Adrenal gland (tissue), 12 donors: ENCODE measurements around the gene WDCP. TPM values are rescaled to one million over a fixed set of nuclear protein-coding genes. Genes with fewer than 3 reads are reported as not detected.
A peak's percentile ranks its signal among the peaks of the same experiment; 100 is the strongest.
"Not testable (repeated sequence)": the region's sequence is repeated elsewhere in the genome, so short reads cannot be mapped to it uniquely, and the experiment has no call there.

ENCODE experiments used
- DNase-seq, 7 donors: peaks; one replicate each; pipeline ENCODE4 v3.0.0-alpha.2; 2019 to 2020
- H3K27ac ChIP-seq, 5 donors: fragments of 200-600 bp; sonication (generic) in 4 of 5; 1 replicate in 3 of 5; 2 replicates in 2 of 5; pipeline versions ENCODE4 v1.5.1 to v1.8.0; 2016 to 2020; ENCODE audit warnings: mild to moderate bottlenecking in 1 of 5
- H3K27me3 ChIP-seq: fragments of 200-600 bp; 2 replicates; pipeline ENCODE4 v1.8.0; 2021
- H3K36me3 ChIP-seq, 2 donors: fragments of 200-600 bp; replicated peaks in 1 of 2; 1 replicate in 1 of 2; 2 replicates in 1 of 2; pipeline versions ENCODE4 v1.5.1 to v1.8.0; 2018 to 2022
- H3K4me1 ChIP-seq, 2 donors: fragments of 200-600 bp; replicated peaks in 1 of 2; 1 replicate in 1 of 2; 2 replicates in 1 of 2; pipeline versions ENCODE4 v1.5.1 to v1.8.0; 2018 to 2021
- H3K4me3 ChIP-seq, 4 donors: fragments of 200-600 bp; sonication (generic) in 3 of 4; one replicate each; pipeline ENCODE4 v1.5.1; 2016 to 2018
- H3K9me3 ChIP-seq, 3 donors: fragments of 200-600 bp; sonication (generic) in 1 of 3; replicated peaks in 1 of 3; 1 replicate in 2 of 3; 2 replicates in 1 of 3; pipeline versions ENCODE4 v1.5.1 to v1.8.0; 2016 to 2021
- POLR2A ChIP-seq, 2 donors: fragments of 450-650 bp; IDR thresholded peaks; one replicate each; pipeline ENCODE4 v1.6.1; 2017; ENCODE audit warnings: antibody characterized with exemption in 2 of 2, mild to moderate bottlenecking in 2 of 2, moderate library complexity in 1 of 2
- WGBS, 4 donors: extraction: QIAGEN DNeasy Blood & Tissue Kit in 2 of 4; methylation state at CpG; one replicate each; pipeline versions ENCODE4 v1.1.5 to v1.1.7; 2013 to 2017; 5-methylcytosine and 5-hydroxymethylcytosine counted together
- intact Hi-C, 2 donors: fragments of 100-400 bp; cut with DNase I; formaldehyde crosslinking; loops; one replicate each; pipeline versions ENCODE4 v1.14.1 to v1.15.0; 2022 to 2023
- polyA plus RNA-seq, 3 donors: library from polyadenylated mRNA; stranded (reverse); fragments of 200-250 nt in 2 of 3; fragments of 350-450 nt in 1 of 3; fragmentation: Illumina TruSeq in 1 of 3; extraction: RNeasy Lipid Tissue Mini Kit (QIAGEN cat#74804) in 1 of 3; gene quantifications; one replicate each; pipeline ENCODE4 v1.2.3, GENCODE V29; 2013 to 2014
- total RNA-seq, 9 donors: library from RNA; depleted of rRNA in 4 of 9; stranded (reverse); fragments of >200 nt in 4 of 9; fragments of 120-200 nt in 1 of 9; fragmentation: NEBNext Ultra II Directional in 1 of 9; extraction: Animal tissue kit (Norgen Biotek cat#: 25700) in 1 of 9; gene quantifications; one replicate each; pipeline versions ENCODE4 v1.1.0 to v1.2.4, GENCODE V29; 2013 to 2023
- TF ChIP-seq, protein P1 (sequence below), 6 experiments: fragments of 450-650 bp in 4 of 6; fragments of 200-600 bp in 2 of 6; sonication (generic) in 1 of 6; IDR thresholded peaks; 1 replicate in 5 of 6; 2 replicates in 1 of 6; pipeline versions ENCODE4 v1.5.1 to v1.8.0; 2016 to 2021; ENCODE audit warnings: antibody characterized with exemption in 6 of 6, mild to moderate bottlenecking in 2 of 6, moderate library complexity in 1 of 6
- donor health status: healthy with polysubstance abuse.
- donor health status: Bipolar disorder and iron deficiency.
- donor health status: DM: yes; HTN: yes; CAD: no.
- donor health status: DM: no; HTN: no; CAD: no.
- donor health status: DM: no; HTN: no; CAD: no.
- donor health status: DM: yes; HTN: yes; CAD: no.

WDCP gene
- total and polyA plus RNA-seq, 12 donors: 1.9 to 18.0 (median 11.0) TPM

DNA sequence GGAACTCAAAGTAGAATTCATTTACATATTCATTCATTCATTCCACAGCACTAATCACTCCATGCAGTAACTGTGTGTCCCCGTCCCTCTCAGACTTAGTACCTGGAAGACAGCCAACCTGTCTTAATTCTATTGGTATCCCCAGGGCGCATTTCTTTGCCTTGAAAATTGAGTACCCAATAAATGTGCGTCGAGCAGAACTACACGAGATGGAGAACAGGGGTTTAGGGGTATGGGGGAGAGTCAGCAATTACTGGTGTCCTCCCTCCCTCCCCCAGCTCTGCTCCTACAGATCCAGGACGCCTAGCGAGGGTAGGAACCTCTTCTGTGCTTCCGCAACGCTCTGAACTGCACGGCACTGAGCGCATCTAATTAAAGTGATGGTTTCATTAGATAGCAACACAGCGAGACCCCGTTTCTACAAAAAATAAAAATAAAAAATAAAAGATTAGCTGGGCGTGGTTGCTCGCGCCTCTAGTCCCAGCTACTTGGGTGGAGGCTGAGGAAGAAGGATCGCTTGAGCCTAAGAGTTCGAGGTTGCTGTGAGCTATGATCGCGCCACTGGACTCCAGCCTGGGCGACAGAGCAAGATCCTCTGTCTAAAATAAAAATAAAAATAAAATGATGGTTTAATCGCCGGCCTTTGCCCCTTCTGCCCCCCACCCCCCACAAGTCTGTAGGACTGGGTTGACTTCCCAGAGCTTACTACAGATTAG, 1.7 kb upstream of the WDCP start:
- no peaks in the 10 kb centered on the region for H3K36me3 ChIP-seq
- intact Hi-C loops: no loop called here
- H3K9me3 ChIP-seq: no peaks in the 10 kb centered on the region
- no peak overlapping the region for H3K27ac ChIP-seq
- H3K4me3 ChIP-seq: peak overlapping the region in 2 of 4 donors; percentile 91 to 94
- TF ChIP-seq POLR2A (IDR thresholded peaks at IDR 0.05): no peak
- TF ChIP-seq, protein P1, sequence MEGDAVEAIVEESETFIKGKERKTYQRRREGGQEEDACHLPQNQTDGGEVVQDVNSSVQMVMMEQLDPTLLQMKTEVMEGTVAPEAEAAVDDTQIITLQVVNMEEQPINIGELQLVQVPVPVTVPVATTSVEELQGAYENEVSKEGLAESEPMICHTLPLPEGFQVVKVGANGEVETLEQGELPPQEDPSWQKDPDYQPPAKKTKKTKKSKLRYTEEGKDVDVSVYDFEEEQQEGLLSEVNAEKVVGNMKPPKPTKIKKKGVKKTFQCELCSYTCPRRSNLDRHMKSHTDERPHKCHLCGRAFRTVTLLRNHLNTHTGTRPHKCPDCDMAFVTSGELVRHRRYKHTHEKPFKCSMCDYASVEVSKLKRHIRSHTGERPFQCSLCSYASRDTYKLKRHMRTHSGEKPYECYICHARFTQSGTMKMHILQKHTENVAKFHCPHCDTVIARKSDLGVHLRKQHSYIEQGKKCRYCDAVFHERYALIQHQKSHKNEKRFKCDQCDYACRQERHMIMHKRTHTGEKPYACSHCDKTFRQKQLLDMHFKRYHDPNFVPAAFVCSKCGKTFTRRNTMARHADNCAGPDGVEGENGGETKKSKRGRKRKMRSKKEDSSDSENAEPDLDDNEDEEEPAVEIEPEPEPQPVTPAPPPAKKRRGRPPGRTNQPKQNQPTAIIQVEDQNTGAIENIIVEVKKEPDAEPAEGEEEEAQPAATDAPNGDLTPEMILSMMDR (IDR thresholded peaks at IDR 0.05): no peak
- WGBS, 4 donors: 22 to 36% (median 24%) methylated on average over 23 of the region's 23 CpGs
- DNase-seq: peak in 1 of 7 donors; percentile 45
- H3K27me3 ChIP-seq: no peaks in the 10 kb centered on the region
- H3K4me1 ChIP-seq: peaks cover 0 to 16% of the 10 kb centered on the region in 2 donors

DNA sequence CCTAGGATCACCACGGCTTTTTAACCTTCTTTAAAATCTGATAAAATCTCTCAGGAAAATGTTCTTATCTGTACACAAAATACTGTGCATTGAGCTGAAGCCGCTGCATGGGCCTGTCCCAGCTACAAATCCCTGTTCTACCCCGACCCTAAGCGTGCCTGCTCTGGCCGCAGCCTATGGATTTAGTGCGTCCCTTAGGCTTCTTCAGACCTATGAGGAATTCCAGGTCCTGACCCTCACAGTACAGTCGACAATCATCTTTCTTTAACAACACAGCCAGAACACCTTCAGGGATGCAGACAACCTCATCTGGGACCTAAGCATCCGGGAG, 477 bp upstream of the WDCP start:
- intact Hi-C loops: no loop called here
- Histone ChIP-seq H3K36me3 (no peaks in the 10 kb centered on the region), H3K4me3 (peak overlapping the region in 2 of 4 donors; percentile 46 to 83), H3K27ac (no peak overlapping the region), H3K4me1 (peaks cover 0 to 16% of the 10 kb centered on the region in 2 donors), H3K9me3 (no peaks in the 10 kb centered on the region), H3K27me3 (no peaks in the 10 kb centered on the region)
- TF ChIP-seq, protein P1 (IDR thresholded peaks at IDR 0.05): no peak
- no peak for TF ChIP-seq POLR2A (IDR thresholded peaks at IDR 0.05)
- WGBS, 4 donors: 41 to 48% (median 42%) methylated on average over 8 of the region's 8 CpGs
- DNase-seq: no peak

DNA sequence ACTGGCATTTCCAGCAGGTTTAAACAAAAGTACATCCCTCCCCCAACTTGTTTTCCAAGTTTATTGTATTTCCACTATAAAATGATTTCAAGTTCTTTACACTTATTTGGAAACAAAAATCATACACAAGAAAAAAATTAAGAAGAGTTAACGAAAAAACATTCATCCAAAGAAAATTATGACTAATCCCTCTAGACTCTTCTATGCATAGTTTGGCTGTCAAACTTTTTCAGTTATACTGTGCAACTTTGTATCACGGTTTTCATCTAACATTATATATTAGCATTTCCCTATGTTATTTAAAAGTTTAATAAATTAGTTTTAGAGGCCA, 627 bp downstream of the WDCP start:
- Histone ChIP-seq H3K27me3 (no peaks in the 10 kb centered on the region), H3K4me3 (peak overlapping the region in 2 of 4 donors; percentile 46 to 83), H3K9me3 (no peaks in the 10 kb centered on the region), H3K36me3 (no peaks in the 10 kb centered on the region), H3K4me1 (peaks cover 0 to 16% of the 10 kb centered on the region in 2 donors), H3K27ac (peak overlapping the region in 2 of 5 donors; percentile 71 to 82)
- TF ChIP-seq, protein P1 (IDR thresholded peaks at IDR 0.05): no peak
- no peak for TF ChIP-seq POLR2A (IDR thresholded peaks at IDR 0.05)
- intact Hi-C loops: no loop called here
- 0 to 4% (median 1%) methylated on average over 2 of the region's 2 CpGs for WGBS, 4 donors
- DNase-seq: no peak

DNA sequence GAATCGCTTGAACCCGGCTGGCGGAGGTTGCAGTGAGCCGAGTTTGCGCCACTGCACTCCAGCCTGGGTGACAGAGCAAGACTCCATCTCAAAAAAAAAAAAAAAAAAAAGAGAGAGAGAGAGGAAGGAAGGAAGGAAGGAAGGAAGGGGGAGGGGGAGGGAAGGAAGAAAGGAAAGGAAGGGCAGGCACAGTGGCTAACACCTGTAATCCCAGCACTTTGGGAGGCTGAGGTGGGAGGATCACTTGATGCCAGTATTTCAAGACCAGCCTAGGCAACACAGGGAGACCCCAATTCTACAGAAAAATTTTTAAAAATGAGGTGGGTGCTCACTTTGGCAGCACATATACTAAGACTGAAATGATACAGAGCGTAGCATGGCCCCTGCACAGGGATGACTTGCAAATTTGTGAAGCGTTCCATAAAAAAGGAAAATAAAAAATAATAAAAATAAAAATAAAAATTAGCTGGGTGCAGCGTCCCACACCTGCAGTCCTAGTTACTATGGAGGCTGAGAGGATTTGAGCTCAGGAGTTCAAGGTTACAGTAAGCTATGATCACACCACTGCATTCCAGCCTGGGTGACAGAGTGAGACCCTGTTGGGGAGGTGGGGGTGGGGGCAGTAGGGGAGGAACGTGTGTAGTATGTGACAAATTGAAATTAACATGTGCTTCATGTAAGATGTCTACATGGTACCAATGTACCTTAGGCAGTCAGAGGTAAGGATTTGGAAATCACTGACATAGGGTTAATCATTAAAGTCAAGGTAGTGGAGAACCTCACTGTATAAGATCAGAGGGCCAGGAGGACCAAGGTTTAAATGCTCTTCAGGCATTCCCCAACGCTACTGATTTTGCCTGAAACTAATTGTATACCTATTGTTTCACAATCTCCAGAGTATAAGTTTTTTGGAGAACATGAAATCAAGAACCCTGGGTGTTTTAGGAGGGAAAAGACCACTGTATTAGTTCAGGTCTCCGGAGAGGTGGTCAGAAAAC, 1.4 kb downstream of the WDCP start:
- 67 to 82% (median 80%) methylated on average over 6 to 11 of the region's 11 CpGs for WGBS, 4 donors
- Histone ChIP-seq H3K9me3 (no peaks in the 10 kb centered on the region), H3K4me1 (peaks cover 0 to 16% of the 10 kb centered on the region in 2 donors), H3K36me3 (no peaks in the 10 kb centered on the region), H3K4me3 (peak overlapping the region in 1 of 4 donors; percentile 83), H3K27ac (no peak overlapping the region), H3K27me3 (no peaks in the 10 kb centered on the region)
- intact Hi-C loops: no loop called here
- no peak for DNase-seq
- TF ChIP-seq, protein P1 (IDR thresholded peaks at IDR 0.05): no peak
- no peak for TF ChIP-seq POLR2A (IDR thresholded peaks at IDR 0.05)

DNA sequence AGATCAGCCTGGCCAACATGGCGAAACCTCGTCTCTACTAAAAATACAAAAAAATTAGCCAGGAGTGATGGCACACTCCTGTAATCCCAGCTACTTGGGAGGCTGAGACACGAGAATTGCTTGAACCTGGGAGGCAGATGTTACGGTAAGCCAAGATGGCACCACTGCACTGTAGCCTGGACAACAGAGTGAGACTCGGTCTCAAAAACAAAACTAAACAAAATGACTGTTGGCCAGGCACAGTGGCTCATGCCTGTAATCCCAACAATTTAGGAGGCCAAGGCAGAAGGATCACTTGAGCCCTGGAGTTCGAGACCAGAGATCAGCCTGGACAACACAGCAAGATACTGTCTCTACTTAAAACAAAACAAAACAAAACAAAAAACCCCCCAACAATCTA, 4.1 kb downstream of the WDCP start:
- H3K4me3 ChIP-seq, intact Hi-C loops, H3K27ac ChIP-seq, DNase-seq, H3K9me3 ChIP-seq, H3K27me3 ChIP-seq: not testable (repeated sequence)
- Histone ChIP-seq H3K36me3 (peaks cover 0 to 11% of the 10 kb centered on the region in 2 donors), H3K4me1 (peaks cover 0 to 13% of the 10 kb centered on the region in 2 donors)
- WGBS, 4 donors: 94 to 97% (median 95%) methylated on average over 6 of the region's 6 CpGs
